ENCODE data around the gene UNK.

- TF ChIP-seq CTCF (IDR thresholded peaks at IDR 0.05): peak in 1 of 6 experiments; percentile 82
- no peak for TF ChIP-seq POLR2A (IDR thresholded peaks at IDR 0.05)
- no peak for TF ChIP-seq EP300 (IDR thresholded peaks at IDR 0.05)
Observed at GRCh38 chr17:75764417-75764710, 20.2 kb upstream of the UNK start.

Measured in upper lobe of left lung (tissue), 4 donors.